Measurements from ENCODE around the gene ATP8B4. TPM values are rescaled to one million over a fixed set of nuclear protein-coding genes. Genes with fewer than 3 reads are reported as not detected.

ATP8B4 gene
- total and polyA plus RNA-seq, 10 donors: 1.7 to 42.8 (median 27.7) TPM

GRCh38 chr15:50138391-50138790 lies 19.4 kb upstream of the ATP8B4 start:
- Histone ChIP-seq H3K27ac (no peak overlapping the region), H3K36me3 (no peaks in the 10 kb centered on the region), H3K4me3 (no peak overlapping the region), H3K27me3 (replicated peaks in 1 of 7) (peaks cover 0 to 12% (median 0%) of the 10 kb centered on the region in 7 donors), H3K4me1 (peaks cover 0 to 21% (median 8%) of the 10 kb centered on the region in 6 donors), H3K9me3 (no peaks in the 10 kb centered on the region)
- intact Hi-C loops (cut with DNase I; ENCODE audit: low total_unique reads): no loop called here
- no peak for TF ChIP-seq POLR2AphosphoS5 (IDR thresholded peaks at IDR 0.05)
- TF ChIP-seq, protein P1, sequence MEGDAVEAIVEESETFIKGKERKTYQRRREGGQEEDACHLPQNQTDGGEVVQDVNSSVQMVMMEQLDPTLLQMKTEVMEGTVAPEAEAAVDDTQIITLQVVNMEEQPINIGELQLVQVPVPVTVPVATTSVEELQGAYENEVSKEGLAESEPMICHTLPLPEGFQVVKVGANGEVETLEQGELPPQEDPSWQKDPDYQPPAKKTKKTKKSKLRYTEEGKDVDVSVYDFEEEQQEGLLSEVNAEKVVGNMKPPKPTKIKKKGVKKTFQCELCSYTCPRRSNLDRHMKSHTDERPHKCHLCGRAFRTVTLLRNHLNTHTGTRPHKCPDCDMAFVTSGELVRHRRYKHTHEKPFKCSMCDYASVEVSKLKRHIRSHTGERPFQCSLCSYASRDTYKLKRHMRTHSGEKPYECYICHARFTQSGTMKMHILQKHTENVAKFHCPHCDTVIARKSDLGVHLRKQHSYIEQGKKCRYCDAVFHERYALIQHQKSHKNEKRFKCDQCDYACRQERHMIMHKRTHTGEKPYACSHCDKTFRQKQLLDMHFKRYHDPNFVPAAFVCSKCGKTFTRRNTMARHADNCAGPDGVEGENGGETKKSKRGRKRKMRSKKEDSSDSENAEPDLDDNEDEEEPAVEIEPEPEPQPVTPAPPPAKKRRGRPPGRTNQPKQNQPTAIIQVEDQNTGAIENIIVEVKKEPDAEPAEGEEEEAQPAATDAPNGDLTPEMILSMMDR (IDR thresholded peaks at IDR 0.05 in 8 of 11, conservative IDR thresholded peaks at IDR 0.05 in 3 of 11): peak in 1 of 11 experiments; percentile 14
- no peak for DNase-seq

- Histone ChIP-seq H3K9me3 (no peaks in the 10 kb centered on the region), H3K4me1 (peaks cover 0 to 23% (median 8%) of the 10 kb centered on the region in 6 donors), H3K27ac (no peak overlapping the region), H3K4me3 (no peak overlapping the region), H3K27me3 (replicated peaks in 1 of 7) (peaks cover 0 to 12% (median 0%) of the 10 kb centered on the region in 7 donors), H3K36me3 (no peaks in the 10 kb centered on the region)
- intact Hi-C loops (cut with DNase I; ENCODE audit: low total_unique reads): no loop called here
- 83 to 93% (median 91%) methylated on average over 2 of the region's 2 CpGs for WGBS, 5 donors
- no peak for TF ChIP-seq POLR2A (IDR thresholded peaks at IDR 0.05)
- TF ChIP-seq POLR2AphosphoS5 (IDR thresholded peaks at IDR 0.05): no peak
- TF ChIP-seq, protein P1 (IDR thresholded peaks at IDR 0.05 in 8 of 11, conservative IDR thresholded peaks at IDR 0.05 in 3 of 11): no peak
- DNase-seq: no peak
Measured at GRCh38 chr15:50137893-50138292, 18.9 kb upstream of the ATP8B4 start.

- Histone ChIP-seq H3K27me3 (replicated peaks in 1 of 7) (peaks cover 0 to 12% (median 0%) of the 10 kb centered on the region in 7 donors), H3K9me3 (peaks cover 0 to 5% (median 0%) of the 10 kb centered on the region in 8 donors), H3K4me3 (no peak overlapping the region), H3K27ac (no peak overlapping the region), H3K36me3 (no peaks in the 10 kb centered on the region), H3K4me1 (peaks cover 0 to 23% (median 8%) of the 10 kb centered on the region in 6 donors)
- TF ChIP-seq, protein P1 (IDR thresholded peaks at IDR 0.05 in 8 of 11, conservative IDR thresholded peaks at IDR 0.05 in 3 of 11): no peak
- TF ChIP-seq POLR2A (IDR thresholded peaks at IDR 0.05) (no peak), POLR2AphosphoS5 (IDR thresholded peaks at IDR 0.05) (no peak)
- intact Hi-C loops (cut with DNase I; ENCODE audit: low total_unique reads): no loop called here
- 80 to 94% (median 84%) methylated on average over 7 of the region's 7 CpGs for WGBS, 5 donors
- DNase-seq: no peak
Measured at GRCh38 chr15:50137330-50137761, 18.3 kb upstream of the ATP8B4 start.

DNA sequence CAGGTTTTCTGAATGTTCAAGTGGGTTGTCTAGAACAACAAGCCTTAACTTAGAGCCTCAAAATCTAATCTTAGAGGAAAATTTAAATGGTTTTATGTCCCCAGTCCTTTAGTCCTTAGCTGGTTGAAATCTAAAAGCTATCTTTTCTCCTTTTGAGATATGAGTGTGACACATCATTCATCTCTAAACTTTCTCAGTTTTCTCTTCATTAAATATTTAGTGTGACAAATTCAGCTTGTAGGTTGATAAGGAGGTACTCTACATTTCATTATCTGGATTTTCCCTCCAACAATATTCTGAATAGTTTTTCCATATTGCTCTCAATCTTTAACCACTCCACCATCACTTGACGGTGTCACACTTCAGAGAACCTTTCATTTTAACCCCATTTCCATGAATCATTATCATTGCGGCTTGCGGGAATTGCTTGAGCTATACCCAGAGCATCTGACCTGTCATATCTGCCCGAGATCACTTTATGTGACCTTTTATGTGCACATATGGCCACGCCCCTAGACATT lies 16.1 kb upstream of the ATP8B4 start:
- Histone ChIP-seq H3K9me3 (peaks cover 0 to 5% (median 0%) of the 10 kb centered on the region in 8 donors), H3K27ac (peak overlapping the region in 6 of 8 donors; percentile 5 to 74 (median 68)), H3K4me1 (peaks cover 0 to 23% (median 8%) of the 10 kb centered on the region in 6 donors), H3K4me3 (no peak overlapping the region), H3K36me3 (no peaks in the 10 kb centered on the region), H3K27me3 (replicated peaks in 1 of 7) (peaks cover 0 to 12% (median 0%) of the 10 kb centered on the region in 7 donors)
- 41 to 69% (median 59%) methylated on average over 5 of the region's 5 CpGs for WGBS, 5 donors
- intact Hi-C loops (cut with DNase I; ENCODE audit: low total_unique reads): no loop called here
- no peak for DNase-seq
- TF ChIP-seq POLR2AphosphoS5 (IDR thresholded peaks at IDR 0.05): no peak
- TF ChIP-seq POLR2A (IDR thresholded peaks at IDR 0.05): no peak

Data from spleen (tissue), 11 donors.